HEK293T (cell line): ENCODE measurements around the gene ADORA1.

Experiments used
- ARNT ChIP-seq: fragments of 450-650 bp; IDR thresholded peaks from 2 replicates; pipeline ENCODE4 v1.6.1; 2017; ENCODE audit warnings: mild to moderate bottlenecking
- BHLHE40 ChIP-seq: fragments of 450-650 bp; IDR thresholded peaks from 2 replicates; pipeline ENCODE4 v1.6.1; 2016; ENCODE audit warnings: mild to moderate bottlenecking, moderate library complexity, borderline replicate concordance
- FOXA1 ChIP-seq: fragments of 450-650 bp; IDR thresholded peaks from 2 replicates; pipeline ENCODE4 v1.6.1; 2016; ENCODE audit warnings: mild to moderate bottlenecking
- FOXK2 ChIP-seq: fragments of 450-650 bp; IDR thresholded peaks from 2 replicates; pipeline ENCODE4 v1.6.1; 2016; ENCODE audit warnings: mild to moderate bottlenecking
- FOXM1 ChIP-seq: fragments of 450-650 bp; IDR thresholded peaks from 2 replicates; pipeline ENCODE4 v1.6.1; 2017; ENCODE audit warnings: mild to moderate bottlenecking, borderline replicate concordance
- HDGF ChIP-seq: fragments of 450-650 bp; IDR thresholded peaks from 2 replicates; pipeline ENCODE4 v1.6.1; 2017; ENCODE audit warnings: antibody characterized with exemption, borderline replicate concordance
- LEF1 ChIP-seq: fragments of 450-650 bp; IDR thresholded peaks from 2 replicates; pipeline ENCODE4 v1.6.1; 2017; ENCODE audit warnings: mild to moderate bottlenecking, borderline replicate concordance
- SP1 ChIP-seq: fragments of 450-650 bp; IDR thresholded peaks from 2 replicates; pipeline ENCODE4 v1.6.1; 2017
- SUZ12 ChIP-seq: fragments of 450-650 bp; IDR thresholded peaks from 2 replicates; pipeline ENCODE4 v1.6.1; 2016; ENCODE audit warnings: mild to moderate bottlenecking
- TARDBP ChIP-seq: fragments of 450-650 bp; IDR thresholded peaks from 2 replicates; pipeline ENCODE4 v1.6.1; 2016

DNA sequence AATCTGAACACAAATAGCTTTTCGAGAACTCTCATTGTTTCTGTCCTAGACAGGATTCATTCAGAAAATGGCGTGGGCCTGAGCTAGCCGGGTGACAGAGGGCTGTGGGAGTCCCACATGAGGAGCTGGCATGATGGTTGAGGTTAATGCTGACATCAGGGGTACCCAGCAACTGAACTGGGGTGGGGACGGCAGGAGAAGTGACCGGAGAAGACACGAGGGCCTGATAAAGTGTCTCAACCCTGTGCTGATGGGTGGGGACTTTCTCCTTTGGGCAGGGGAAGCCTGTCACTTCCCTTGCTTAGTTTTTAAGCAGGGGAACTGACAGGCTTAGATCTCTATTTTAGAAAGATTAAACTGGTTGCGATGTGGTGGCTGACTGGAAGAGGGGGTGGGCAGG, 87.3 kb downstream of the ADORA1 start:
- TF ChIP-seq SP1 (no peak), FOXK2 (no peak), TARDBP (no peak), SUZ12 (no peak), FOXM1 (no peak), ARNT (no peak), FOXA1 (no peak), BHLHE40 (no peak), HDGF (no peak), LEF1 (no peak)
